ENCODE data around the gene GDNF. TPM values are rescaled to one million over a fixed set of nuclear protein-coding genes. Genes with fewer than 3 reads are reported as not detected.
A peak's percentile ranks its signal among the peaks of the same experiment; 100 is the strongest.

Gene GDNF
- total RNA-seq, 1 donor from 2014 or later, result 1.1 TPM

DNA sequence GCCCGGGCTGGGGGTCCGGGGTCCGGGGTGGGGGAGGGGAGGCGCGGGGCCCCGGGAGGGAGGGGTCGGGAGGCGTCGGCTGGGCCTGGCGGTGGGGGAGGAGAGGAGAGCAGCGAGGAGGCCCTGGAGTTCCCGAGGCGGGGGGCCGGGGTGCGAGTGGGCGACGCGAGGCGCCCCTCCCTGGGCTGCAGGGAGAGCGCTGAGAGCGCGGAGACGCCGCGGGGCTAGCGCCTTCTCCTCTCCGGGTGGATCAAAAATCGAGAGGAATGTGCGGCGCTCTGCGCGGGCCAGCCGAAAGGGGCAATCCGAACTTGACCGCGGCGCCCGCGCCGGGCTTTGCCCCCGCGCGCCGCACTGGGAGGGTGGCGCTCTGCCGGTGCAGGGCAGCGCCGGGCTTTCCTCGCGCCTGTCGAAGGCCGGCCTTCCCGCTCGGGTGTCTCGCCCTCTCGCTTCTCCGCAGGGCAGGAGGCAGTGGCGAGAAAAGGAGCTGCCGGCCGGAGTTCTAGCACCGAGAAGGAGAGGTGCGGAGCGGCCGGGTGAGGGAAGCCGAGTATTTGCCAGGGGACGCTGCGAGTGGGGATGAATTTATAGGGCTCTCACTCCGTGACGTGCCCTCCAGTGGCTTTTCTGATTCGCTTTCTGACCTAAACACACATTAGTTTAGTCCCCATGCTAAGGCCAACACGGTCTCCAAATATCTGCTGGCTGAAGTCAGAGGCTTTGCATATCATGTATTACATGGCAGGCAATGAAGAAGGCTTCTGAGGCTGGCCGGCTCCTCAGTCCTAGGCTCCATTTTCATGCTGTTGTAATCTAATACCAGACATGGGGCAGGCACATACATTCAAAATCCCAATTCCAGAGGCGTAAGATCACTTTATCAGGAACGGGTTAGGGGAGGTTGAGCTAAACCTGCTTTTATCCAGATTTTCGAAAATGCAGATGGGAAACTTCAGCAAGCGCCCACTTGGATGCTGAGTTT lies 503 bp upstream of the GDNF start:
- peaks cover 37% of the 10 kb centered on the region for H3K4me1 Mint-ChIP-seq (ENCODE audit: low read depth)
- H3K4me3 Mint-ChIP-seq (ENCODE audit: unreplicated experiment), result peak overlapping the region; percentile 69
- TF ChIP-seq, protein P1, sequence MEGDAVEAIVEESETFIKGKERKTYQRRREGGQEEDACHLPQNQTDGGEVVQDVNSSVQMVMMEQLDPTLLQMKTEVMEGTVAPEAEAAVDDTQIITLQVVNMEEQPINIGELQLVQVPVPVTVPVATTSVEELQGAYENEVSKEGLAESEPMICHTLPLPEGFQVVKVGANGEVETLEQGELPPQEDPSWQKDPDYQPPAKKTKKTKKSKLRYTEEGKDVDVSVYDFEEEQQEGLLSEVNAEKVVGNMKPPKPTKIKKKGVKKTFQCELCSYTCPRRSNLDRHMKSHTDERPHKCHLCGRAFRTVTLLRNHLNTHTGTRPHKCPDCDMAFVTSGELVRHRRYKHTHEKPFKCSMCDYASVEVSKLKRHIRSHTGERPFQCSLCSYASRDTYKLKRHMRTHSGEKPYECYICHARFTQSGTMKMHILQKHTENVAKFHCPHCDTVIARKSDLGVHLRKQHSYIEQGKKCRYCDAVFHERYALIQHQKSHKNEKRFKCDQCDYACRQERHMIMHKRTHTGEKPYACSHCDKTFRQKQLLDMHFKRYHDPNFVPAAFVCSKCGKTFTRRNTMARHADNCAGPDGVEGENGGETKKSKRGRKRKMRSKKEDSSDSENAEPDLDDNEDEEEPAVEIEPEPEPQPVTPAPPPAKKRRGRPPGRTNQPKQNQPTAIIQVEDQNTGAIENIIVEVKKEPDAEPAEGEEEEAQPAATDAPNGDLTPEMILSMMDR (IDR thresholded peaks at IDR 0.05), result peak; percentile 67
- DNase-seq (ENCODE audit: low spot score), result no peak
- H3K36me3 Mint-ChIP-seq (ENCODE audit: low read depth), result peaks cover 5% of the 10 kb centered on the region
- H3K9me3 Mint-ChIP-seq (ENCODE audit: low read depth), result no peaks in the 10 kb centered on the region
- peaks cover 60% of the 10 kb centered on the region for H3K27me3 Mint-ChIP-seq (ENCODE audit: low read depth)
- H3K27ac Mint-ChIP-seq (ENCODE audit: unreplicated experiment), result no peak overlapping the region

DNA sequence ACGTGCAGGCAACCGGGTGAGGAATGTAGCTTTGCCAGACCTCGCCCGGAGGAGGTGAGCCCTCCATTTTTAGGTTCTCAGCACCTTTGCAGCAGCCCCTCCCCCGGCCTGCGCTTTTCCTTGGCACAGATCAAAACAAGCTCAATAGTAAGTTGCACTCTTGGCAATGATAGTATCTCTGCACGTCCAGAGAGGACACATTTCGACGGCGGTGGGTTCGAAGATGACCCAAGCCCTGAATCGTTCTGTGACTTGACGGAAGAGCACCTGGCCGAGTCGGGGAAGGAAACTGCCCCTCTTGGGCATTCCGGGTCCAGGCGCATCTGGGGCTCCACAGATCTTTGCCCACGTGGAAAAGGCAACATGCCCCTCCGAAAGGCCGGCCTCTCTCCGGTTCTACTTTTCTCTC lies 904 bp downstream of the GDNF start:
- Mint-ChIP-seq H3K27ac (ENCODE audit: unreplicated experiment) (no peak overlapping the region), H3K4me1 (ENCODE audit: low read depth) (peaks cover 47% of the 10 kb centered on the region), H3K36me3 (ENCODE audit: low read depth) (peaks cover 3% of the 10 kb centered on the region), H3K9me3 (ENCODE audit: low read depth) (no peaks in the 10 kb centered on the region), H3K4me3 (ENCODE audit: unreplicated experiment) (peak overlapping the region; percentile 82), H3K27me3 (ENCODE audit: low read depth) (peaks cover 60% of the 10 kb centered on the region)
- TF ChIP-seq, protein P1 (IDR thresholded peaks at IDR 0.05), result no peak
- no peak for DNase-seq (ENCODE audit: low spot score)

DNA sequence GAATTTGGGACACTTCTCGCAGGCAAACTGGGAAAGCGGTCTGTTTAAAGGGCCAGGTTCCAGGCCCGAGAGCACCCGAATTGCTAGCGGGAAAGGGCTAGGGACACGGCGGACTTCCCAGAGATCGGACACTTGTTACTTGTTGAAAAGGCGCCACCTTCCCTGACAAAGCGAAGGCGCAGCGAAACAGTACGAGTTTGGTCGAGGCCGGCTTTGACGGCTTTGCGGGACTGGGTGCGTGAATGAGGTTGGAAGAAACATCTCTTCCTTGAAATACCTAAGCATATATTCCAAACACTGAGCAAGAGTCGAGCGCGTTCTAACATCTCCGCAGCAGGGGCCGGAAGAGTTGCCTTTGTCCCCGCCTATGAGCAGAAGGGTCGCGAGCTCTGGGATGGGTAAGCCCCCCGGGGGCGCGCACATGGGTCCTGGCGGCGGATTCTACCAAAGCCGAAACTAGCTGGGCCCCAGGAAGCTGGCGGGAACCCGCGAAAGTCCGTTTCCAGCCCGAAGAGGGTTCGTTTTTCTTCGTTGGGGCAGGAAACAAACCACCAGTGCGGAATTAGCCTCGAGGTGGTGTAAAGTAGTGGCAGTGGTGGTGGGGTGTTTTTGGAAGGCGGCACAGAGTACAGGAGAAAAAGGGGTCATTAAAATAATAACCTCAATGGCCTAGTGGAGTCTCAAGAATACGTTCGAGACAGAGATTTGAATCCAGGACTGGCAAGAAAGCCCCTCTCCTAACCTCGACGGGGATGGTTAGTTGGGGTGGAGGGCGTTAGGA lies 1.5 kb downstream of the GDNF start:
- TF ChIP-seq, protein P1 (IDR thresholded peaks at IDR 0.05), result peak; percentile 7
- Mint-ChIP-seq H3K9me3 (ENCODE audit: low read depth) (no peaks in the 10 kb centered on the region), H3K36me3 (ENCODE audit: low read depth) (peaks cover 3% of the 10 kb centered on the region), H3K4me1 (ENCODE audit: low read depth) (peaks cover 48% of the 10 kb centered on the region), H3K27ac (ENCODE audit: unreplicated experiment) (peak overlapping the region; percentile 9), H3K27me3 (ENCODE audit: low read depth) (peaks cover 60% of the 10 kb centered on the region), H3K4me3 (ENCODE audit: unreplicated experiment) (peak overlapping the region; percentile 82)
- DNase-seq (ENCODE audit: low spot score), result no peak

GRCh38 chr5:37837414-37838032 lies 2.3 kb downstream of the GDNF start:
- H3K4me1 Mint-ChIP-seq (ENCODE audit: low read depth), result peaks cover 48% of the 10 kb centered on the region
- TF ChIP-seq, protein P1 (IDR thresholded peaks at IDR 0.05), result peak; percentile 91
- H3K4me3 Mint-ChIP-seq (ENCODE audit: unreplicated experiment), result peak overlapping the region; percentile 82
- H3K36me3 Mint-ChIP-seq (ENCODE audit: low read depth), result peaks cover 3% of the 10 kb centered on the region
- H3K27ac Mint-ChIP-seq (ENCODE audit: unreplicated experiment), result peak overlapping the region; percentile 14
- peaks cover 66% of the 10 kb centered on the region for H3K27me3 Mint-ChIP-seq (ENCODE audit: low read depth)
- H3K9me3 Mint-ChIP-seq (ENCODE audit: low read depth), result no peaks in the 10 kb centered on the region
- peak; percentile 87 for DNase-seq (ENCODE audit: low spot score)
